ENCODE measurements around the gene THG1L. TPM values are rescaled to one million over a fixed set of nuclear protein-coding genes. Genes with fewer than 3 reads are reported as not detected.

The THG1L gene
- total and polyA plus RNA-seq, 2 of the 4 experiments (the other 2 are of a cell fraction), result 15.2 to 20.4 TPM

GRCh38 chr5:157785801-157786200 lies 54.6 kb downstream of the THG1L start:
- Histone ChIP-seq H4K91ac (ENCODE audit: insufficient read depth, low read depth, low read length) (no peak overlapping the region), H3K27ac (ENCODE audit: insufficient read depth, low read length) (no peak overlapping the region), H3K27me3 (ENCODE audit: control insufficient read depth, insufficient read depth, low read length) (no peaks in the 10 kb centered on the region), H2AK5ac (ENCODE audit: low read depth, low read length) (no peak overlapping the region), H3K4me2 (ENCODE audit: low read depth, low read length) (no peak overlapping the region), H3K9me1 (ENCODE audit: insufficient read depth, low read length) (peaks cover 4% of the 10 kb centered on the region), H3K23ac (ENCODE audit: low read depth, low read length) (no peak overlapping the region), H3K4me3 (ENCODE audit: insufficient read depth, low read depth, low read length) (no peak overlapping the region), H2BK20ac (ENCODE audit: low read depth, low read length) (no peak overlapping the region), H2AFZ (replicated peaks; ENCODE audit: low read length, poor library complexity) (no peak overlapping the region), H4K20me1 (ENCODE audit: insufficient read depth, low read length) (no peaks in the 10 kb centered on the region), H3K4ac (ENCODE audit: low read depth, low read length) (no peak overlapping the region), H3K14ac (replicated peaks; ENCODE audit: low read depth, low read length) (no peak overlapping the region), H3K36me3 (ENCODE audit: control insufficient read depth, insufficient read depth, low read length) (peaks cover 11% of the 10 kb centered on the region), H3K9me3 (ENCODE audit: control insufficient read depth, insufficient read depth, low read length) (no peaks in the 10 kb centered on the region), H2BK5ac (ENCODE audit: low read depth, low read length, poor library complexity, severe bottlenecking) (no peak overlapping the region), H2BK120ac (ENCODE audit: low read depth, low read length) (no peak overlapping the region), H3K56ac (ENCODE audit: extremely low read depth, insufficient read depth, low read length) (no peak overlapping the region), H3K9ac (ENCODE audit: low read depth, low read length) (no peak overlapping the region), H2AK9ac (replicated peaks; ENCODE audit: low read depth, low read length, poor library complexity) (no peak overlapping the region), H3K18ac (ENCODE audit: low read depth, low read length) (no peak overlapping the region), H4K5ac (ENCODE audit: low read depth, low read length) (no peak overlapping the region), H2BK15ac (ENCODE audit: low read depth, low read length) (no peak overlapping the region), H4K8ac (ENCODE audit: low read depth in 2 of 2, low read length in 2 of 2) (no peak overlapping the region), H3K4me1 (ENCODE audit: control insufficient read depth, insufficient read depth, low read length) (no peaks in the 10 kb centered on the region), H3K79me1 (ENCODE audit: low read depth in 1 of 2, low read length in 2 of 2) (no peaks in the 10 kb centered on the region; a peak in 2 of 4 replicates)
- no CpG with 5 or more reads among the region's 3 CpGs for WGBS, 2 experiments (ENCODE audit: extremely low coverage in 2 of 2, insufficient read length in 1 of 2)
- dilution Hi-C loops (cut with HindIII; ENCODE audit: low sequenced_read_pairs, unreplicated experiment), result no loop called here
- ATAC-seq (ENCODE audit: low read depth) (no peak), DNase-seq (no peak)
- TF ChIP-seq SMC3 (IDR thresholded peaks at IDR 0.05; ENCODE audit: low read depth, low read length) (no peak), POLR2A (IDR thresholded peaks at IDR 0.05; ENCODE audit: low read depth, low read length) (no peak), RAD21 (IDR thresholded peaks at IDR 0.05; ENCODE audit: low read length) (no peak), FOS (IDR thresholded peaks at IDR 0.05; ENCODE audit: low read depth, low read length) (no peak), CEBPB (IDR thresholded peaks at IDR 0.05; ENCODE audit: low read depth, low read length) (no peak), BHLHE40 (IDR thresholded peaks at IDR 0.05; ENCODE audit: low read depth, low read length) (no peak)
- in situ Hi-C loops (cut with MboI; ENCODE audit: low sequenced_read_pairs), result no loop called here
- no TSS peak for BruUV-seq (replicated peaks)
- CTCF ChIA-PET, result interaction anchor here (0.6 kb wide), 1 partner anchor 216 kb away, joined by 5 read pairs; no protein-coding TSS in a partner anchor
- intact Hi-C loops (cut with micrococcal nuclease), result no loop called here
- POLR2A ChIA-PET (ENCODE audit: unreplicated experiment), result no interaction called here

Small RNA genes lying within 50 kb of the gene (microRNA-seq; reads per million reads assigned to microRNA genes)
- gene AC026407.1 (ENCODE audit: insufficient read depth, insufficient read length), result not detected

Small RNA genes lying within 50 kb of the gene (small RNA-seq; reads per million reads assigned to genes)
- 0 to 0.34 (median 0) reads per million in 5 experiments for gene AC026407.1

Other genes with a start within 250 kb of the THG1L start
- 35.5 and 38.3 TPM in 2 replicates for gene ADAM19, start 155.6 kb upstream of the THG1L start, total RNA-seq (2012; rRNA removed)
- gene ADAM19, start 155.6 kb upstream of the THG1L start, polyA plus RNA-seq (2012; rRNA removed), result 47.8 and 49.2 TPM in 2 replicates
- gene SOX30, start 79.0 kb upstream of the THG1L start, total RNA-seq (2012; rRNA removed), result not detected in 2 replicates
- not detected in 2 replicates for gene SOX30, start 79.0 kb upstream of the THG1L start, polyA plus RNA-seq (2012; rRNA removed)
- gene C5orf52, start 59.9 kb upstream of the THG1L start, total RNA-seq (2012; rRNA removed), result not detected in 2 replicates
- not detected in 2 replicates for gene C5orf52, start 59.9 kb upstream of the THG1L start, polyA plus RNA-seq (2012; rRNA removed)
- 3.0 and 3.9 TPM in 2 replicates for gene LSM11, start 12.3 kb downstream of the THG1L start, total RNA-seq (2012; rRNA removed)
- 0.92 and 1.4 TPM in 2 replicates for gene LSM11, start 12.3 kb downstream of the THG1L start, polyA plus RNA-seq (2012; rRNA removed)
- 124 and 146 TPM in 2 replicates for gene CLINT1, start 127.7 kb downstream of the THG1L start, total RNA-seq (2012; rRNA removed)
- 110 and 144 TPM in 2 replicates for gene CLINT1, start 127.7 kb downstream of the THG1L start, polyA plus RNA-seq (2012; rRNA removed)

Data from IMR-90 (cell line).